Heart left ventricle (tissue), 13 donors: ENCODE data around the gene SH2D4B.

Experiments used
- CTCF ChIP-seq, 12 donors: fragments of 200-600 bp; sonication (generic) in 4 of 12; IDR thresholded peaks; one replicate each; pipeline versions ENCODE4 v1.5.0 to v1.8.0; 2018 to 2022; ENCODE audit warnings: antibody characterized with exemption in 12 of 12, mild to moderate bottlenecking in 5 of 12
- POLR2A ChIP-seq, 2 donors: fragments of 450-650 bp; IDR thresholded peaks; one replicate each; pipeline ENCODE4 v1.6.1; 2017; ENCODE audit warnings: antibody characterized with exemption in 2 of 2, mild to moderate bottlenecking in 2 of 2, moderate library complexity in 2 of 2
- donor health status: ischemic (EF 13 %, LVEDD 7.1; RV severe dilation, severe dysfunction).
- donor health status: DM: no; HTN: yes; CAD: no.
- donor health status: DM: no; HTN: no; CAD: no.
- donor health status: ischemic (EF 25% LVEDD 6.9; RV normal size, moderate dysfunction).
- donor health status: ischemic (EF 25% LVEDD 5.7; RV mildly dilated, moderate dysfunction).
- donor health status: ischemic (EF 35%, LVEDD 5.7; RV mildly dilated, moderate dysfunction).
- donor health status: nonischemic (EF 11% LVEDD 7.7; RV severe dilation, severe dysfunction).
- donor health status: DM: yes; HTN: yes; CAD: no.
- donor health status: PGD.
- donor health status: ischemic (EF 29% LVEDD 5.4; RV normal size, mild dysfunction).
- donor health status: nonischemic (EF 23%, LVEDD 6.1; RV moderate dilation, normal function).

DNA sequence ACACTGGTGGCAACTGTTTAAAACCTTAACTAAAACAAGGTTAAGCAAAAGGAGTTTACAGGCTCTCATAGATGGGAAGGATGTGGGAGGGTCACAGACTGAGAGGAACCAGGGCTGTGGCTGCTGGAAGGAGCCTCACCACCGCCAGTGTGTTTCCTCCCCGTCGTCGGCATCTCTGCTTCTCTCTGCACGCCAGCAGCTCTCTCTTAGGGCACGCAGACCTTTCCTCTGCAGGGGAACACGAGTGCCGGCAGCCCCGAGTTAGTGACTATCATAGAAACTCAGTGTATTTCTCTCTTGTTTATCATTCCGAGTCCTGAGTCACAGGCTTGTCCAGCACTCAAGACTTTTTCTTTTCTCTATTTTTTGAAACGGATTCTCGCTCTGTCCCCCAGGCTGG is 8.1 kb upstream of the SH2D4B start:
- TF ChIP-seq CTCF (IDR thresholded peaks at IDR 0.05) (no peak), POLR2A (IDR thresholded peaks at IDR 0.05) (no peak)
